ENCODE data around the gene HLA-DOB. TPM values are rescaled to one million over a fixed set of nuclear protein-coding genes. Genes with fewer than 3 reads are reported as not detected.
A peak's percentile ranks its signal among the peaks of the same experiment; 100 is the strongest.
"Not testable (repeated sequence)": the region's sequence is repeated elsewhere in the genome, so short reads cannot be mapped to it uniquely, and the experiment has no call there.

HLA-DOB gene
- total and polyA plus RNA-seq, 12 donors: 0.28 to 1.6 (median 0.66) TPM; not detected in 4

GRCh38 chr6:32792901-32793435, 23.8 kb downstream of the HLA-DOB start:
- DNase-seq: no peak
- H3K36me3 ChIP-seq (replicated peaks in 1 of 2): no peaks in the 10 kb centered on the region
- no peak overlapping the region for H3K4me3 ChIP-seq
- intact Hi-C loops (cut with DNase I): loop anchor here in 1 of 2 donors (5.0 to 10.0 kb wide), 2 partner anchors 366 to 548 kb away; no protein-coding TSS in a partner anchor
- no peak overlapping the region for H3K27ac ChIP-seq
- 53 to 70% (median 63%) methylated on average over 3 of the region's 3 CpGs for WGBS, 4 donors
- no peaks in the 10 kb centered on the region for H3K4me1 ChIP-seq (replicated peaks in 1 of 2)
- TF ChIP-seq POLR2A (IDR thresholded peaks at IDR 0.05): no peak
- peaks cover 25% of the 10 kb centered on the region for H3K27me3 ChIP-seq
- no peaks in the 10 kb centered on the region for H3K9me3 ChIP-seq (replicated peaks in 1 of 3)

- TF ChIP-seq POLR2A (IDR thresholded peaks at IDR 0.05) (no peak), CTCF (IDR thresholded peaks at IDR 0.05) (no peak)
- WGBS, 4 donors: 35 to 57% (median 49%) methylated on average over 2 of the region's 2 CpGs
- Histone ChIP-seq H3K27me3 (peaks cover 6% of the 10 kb centered on the region), H3K36me3 (replicated peaks in 1 of 2) (no peaks in the 10 kb centered on the region), H3K9me3 (replicated peaks in 1 of 3) (no peaks in the 10 kb centered on the region), H3K4me3 (no peak overlapping the region), H3K27ac (no peak overlapping the region), H3K4me1 (replicated peaks in 1 of 2) (no peaks in the 10 kb centered on the region)
- intact Hi-C loops (cut with DNase I): loop anchor here in 1 of 2 donors (5.0 to 10.0 kb wide), 2 partner anchors 363 to 546 kb away; no protein-coding TSS in a partner anchor
- no peak for DNase-seq
Measured at GRCh38 chr6:32790306-32790705, 26.5 kb downstream of the HLA-DOB start.

- no peaks in the 10 kb centered on the region for H3K36me3 ChIP-seq (replicated peaks in 1 of 2)
- DNase-seq: peak; percentile 41 to 60 (median 49)
- no peak overlapping the region for H3K4me3 ChIP-seq
- no peaks in the 10 kb centered on the region for H3K4me1 ChIP-seq (replicated peaks in 1 of 2)
- peaks cover 13% of the 10 kb centered on the region for H3K27me3 ChIP-seq
- no peak for TF ChIP-seq POLR2A (IDR thresholded peaks at IDR 0.05)
- TF ChIP-seq CTCF (IDR thresholded peaks at IDR 0.05): peak; percentile 50 to 64 (median 60)
- no peak overlapping the region for H3K27ac ChIP-seq
- H3K9me3 ChIP-seq (replicated peaks in 1 of 3): no peaks in the 10 kb centered on the region
- intact Hi-C loops (cut with DNase I): no loop called here
- 40 to 47% (median 43%) methylated on average over 5 of the region's 5 CpGs for WGBS, 4 donors
Measured at GRCh38 chr6:32785781-32786533, 30.8 kb downstream of the HLA-DOB start.

- H3K4me3 ChIP-seq; H3K36me3 ChIP-seq (replicated peaks in 1 of 2); DNase-seq; H3K27me3 ChIP-seq; H3K9me3 ChIP-seq (replicated peaks in 1 of 3); H3K4me1 ChIP-seq (replicated peaks in 1 of 2); H3K27ac ChIP-seq; intact Hi-C loops (cut with DNase I): not testable (repeated sequence)
Measured at GRCh38 chr6:32782923-32783322, 33.9 kb downstream of the HLA-DOB start.

GRCh38 chr6:32779036-32779435, 37.8 kb downstream of the HLA-DOB start:
- H3K27ac ChIP-seq: no peak overlapping the region
- peaks cover 7% of the 10 kb centered on the region for H3K27me3 ChIP-seq
- H3K4me3 ChIP-seq: no peak overlapping the region
- H3K9me3 ChIP-seq (replicated peaks in 1 of 3): no peaks in the 10 kb centered on the region
- H3K4me1 ChIP-seq (replicated peaks in 1 of 2): no peaks in the 10 kb centered on the region
- intact Hi-C loops (cut with DNase I): loop anchor here in 1 of 2 donors (10.0 kb wide), 1 partner anchor 64 kb away; no protein-coding TSS in a partner anchor
- no peak for TF ChIP-seq POLR2A (IDR thresholded peaks at IDR 0.05)
- no peaks in the 10 kb centered on the region for H3K36me3 ChIP-seq (replicated peaks in 1 of 2)
- no peak for DNase-seq

Measured in adrenal gland (tissue), 12 donors.